OCI-LY7 (cell line): ENCODE measurements around the gene CD247.

ENCODE experiments used
- EZH2phosphoT487 ChIP-seq: fragments of 200-600 bp; sonication (generic); IDR thresholded peaks from 2 replicates; pipeline ENCODE4 v1.6.1; 2018; ENCODE audit warnings: low read depth, borderline replicate concordance, mild to moderate bottlenecking, mixed run types, antibody characterized with exemption, low read length, moderate library complexity, mixed read lengths
- TF ChIP-seq, protein P1 (sequence below): fragments of 200-600 bp; sonication (generic); conservative IDR thresholded peaks from 2 replicates; pipeline ENCODE4 v1.5.1; 2014; ENCODE audit warnings: mild to moderate bottlenecking, antibody characterized with exemption, low read length, moderate library complexity, mixed read lengths

DNA sequence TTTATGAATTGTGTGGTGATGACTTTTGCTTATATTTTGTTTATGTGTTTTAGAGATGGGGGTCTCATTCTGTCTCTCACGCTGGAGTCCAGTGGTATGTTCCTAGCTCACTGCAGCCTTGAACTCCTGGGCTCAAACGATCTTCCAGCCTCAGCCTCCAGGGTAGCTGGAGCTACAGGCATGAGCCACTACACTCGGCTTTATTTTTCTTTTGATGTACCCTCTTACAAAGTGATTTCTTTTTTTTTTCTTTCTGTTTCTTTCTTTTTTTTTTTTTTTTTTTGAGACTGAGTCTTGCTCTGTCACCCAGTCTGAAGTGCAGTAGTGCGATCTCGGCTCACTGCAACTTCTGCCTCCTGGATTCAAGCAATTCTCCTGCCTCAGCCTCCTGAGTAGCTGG is 46.8 kb downstream of the CD247 start:
- TF ChIP-seq, protein P1, sequence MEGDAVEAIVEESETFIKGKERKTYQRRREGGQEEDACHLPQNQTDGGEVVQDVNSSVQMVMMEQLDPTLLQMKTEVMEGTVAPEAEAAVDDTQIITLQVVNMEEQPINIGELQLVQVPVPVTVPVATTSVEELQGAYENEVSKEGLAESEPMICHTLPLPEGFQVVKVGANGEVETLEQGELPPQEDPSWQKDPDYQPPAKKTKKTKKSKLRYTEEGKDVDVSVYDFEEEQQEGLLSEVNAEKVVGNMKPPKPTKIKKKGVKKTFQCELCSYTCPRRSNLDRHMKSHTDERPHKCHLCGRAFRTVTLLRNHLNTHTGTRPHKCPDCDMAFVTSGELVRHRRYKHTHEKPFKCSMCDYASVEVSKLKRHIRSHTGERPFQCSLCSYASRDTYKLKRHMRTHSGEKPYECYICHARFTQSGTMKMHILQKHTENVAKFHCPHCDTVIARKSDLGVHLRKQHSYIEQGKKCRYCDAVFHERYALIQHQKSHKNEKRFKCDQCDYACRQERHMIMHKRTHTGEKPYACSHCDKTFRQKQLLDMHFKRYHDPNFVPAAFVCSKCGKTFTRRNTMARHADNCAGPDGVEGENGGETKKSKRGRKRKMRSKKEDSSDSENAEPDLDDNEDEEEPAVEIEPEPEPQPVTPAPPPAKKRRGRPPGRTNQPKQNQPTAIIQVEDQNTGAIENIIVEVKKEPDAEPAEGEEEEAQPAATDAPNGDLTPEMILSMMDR, result no peak
- TF ChIP-seq EZH2phosphoT487, result no peak
